CD4-positive, alpha-beta T cell treated with Interferon gamma for 1 hour (primary cell): ENCODE measurements around the gene CALN1.
"Not testable (repeated sequence)": the region's sequence is repeated elsewhere in the genome, so short reads cannot be mapped to it uniquely, and the experiment has no call there.

ENCODE experiments used
- DNase-seq: peaks from one replicate; pipeline ENCODE4 v3.0.0-alpha.2; 2020

The CALN1 gene

GRCh38 chr7:72265071-72265904 is 146.8 kb downstream of the CALN1 start:
- no peak for DNase-seq

- DNase-seq, result no peak
Measured at GRCh38 chr7:72260406-72260805, 151.7 kb downstream of the CALN1 start.

GRCh38 chr7:72258074-72258473 is 154.1 kb downstream of the CALN1 start:
- no peak for DNase-seq

- DNase-seq, result no peak
Measured at GRCh38 chr7:72254455-72254854, 157.7 kb downstream of the CALN1 start.

GRCh38 chr7:72249106-72249505 is 163.0 kb downstream of the CALN1 start:
- no peak for DNase-seq

GRCh38 chr7:72244826-72245398 is 167.2 kb downstream of the CALN1 start:
- no peak for DNase-seq

GRCh38 chr7:72243329-72243728 is 168.8 kb downstream of the CALN1 start:
- DNase-seq, result no peak

- DNase-seq, result no peak
Measured at GRCh38 chr7:72235351-72235750, 176.8 kb downstream of the CALN1 start.

- DNase-seq, result no peak
Measured at GRCh38 chr7:72234086-72234485, 178.1 kb downstream of the CALN1 start.

GRCh38 chr7:72230281-72230680 is 181.9 kb downstream of the CALN1 start:
- DNase-seq, result no peak

- no peak for DNase-seq
Measured at GRCh38 chr7:72223351-72223750, 188.8 kb downstream of the CALN1 start.

- DNase-seq, result no peak
Measured at GRCh38 chr7:72222136-72222535, 190.0 kb downstream of the CALN1 start.

- DNase-seq, result no peak
Measured at GRCh38 chr7:72219500-72219899, 192.6 kb downstream of the CALN1 start.

- no peak for DNase-seq
Measured at GRCh38 chr7:72217151-72217550, 195.0 kb downstream of the CALN1 start.

GRCh38 chr7:72213769-72214168 is 198.4 kb downstream of the CALN1 start:
- no peak for DNase-seq

- no peak for DNase-seq
Measured at GRCh38 chr7:72213081-72213480, 199.1 kb downstream of the CALN1 start.

- DNase-seq, result no peak
Measured at GRCh38 chr7:72211175-72211574, 201.0 kb downstream of the CALN1 start.

- DNase-seq, result not testable (repeated sequence)
Measured at GRCh38 chr7:72209006-72209405, 203.1 kb downstream of the CALN1 start.

GRCh38 chr7:72196176-72196575 is 216.0 kb downstream of the CALN1 start:
- no peak for DNase-seq

- no peak for DNase-seq
Measured at GRCh38 chr7:72190919-72191318, 221.2 kb downstream of the CALN1 start.

GRCh38 chr7:72190146-72190545 is 222.0 kb downstream of the CALN1 start:
- DNase-seq, result no peak

GRCh38 chr7:72187179-72187578 is 225.0 kb downstream of the CALN1 start:
- DNase-seq, result no peak

- DNase-seq, result no peak
Measured at GRCh38 chr7:72183835-72184234, 228.3 kb downstream of the CALN1 start.

- DNase-seq, result no peak
Measured at GRCh38 chr7:72182036-72182435, 230.1 kb downstream of the CALN1 start.

- DNase-seq, result no peak
Measured at GRCh38 chr7:72176875-72177274, 235.3 kb downstream of the CALN1 start.
